Dermis blood vessel endothelial cell (primary cell): ENCODE measurements around the gene SLC2A11. TPM values are rescaled to one million over a fixed set of nuclear protein-coding genes. Genes with fewer than 3 reads are reported as not detected.
A peak's percentile ranks its signal among the peaks of the same experiment; 100 is the strongest.
"Not testable (repeated sequence)": the region's sequence is repeated elsewhere in the genome, so short reads cannot be mapped to it uniquely, and the experiment has no call there.

ENCODE experiments used
- DNase-seq: peaks from one replicate; pipeline ENCODE4 v3.0.0; 2010
- total RNA-seq: library from RNA; depleted of rRNA; stranded (reverse); fragments of >200 nt; gene quantifications from 2 replicates; pipeline ENCODE4 v1.2.3, GENCODE V29; 2014

The SLC2A11 gene
- total RNA-seq, 1 donor from 2014 or later = 6.0 TPM

DNA sequence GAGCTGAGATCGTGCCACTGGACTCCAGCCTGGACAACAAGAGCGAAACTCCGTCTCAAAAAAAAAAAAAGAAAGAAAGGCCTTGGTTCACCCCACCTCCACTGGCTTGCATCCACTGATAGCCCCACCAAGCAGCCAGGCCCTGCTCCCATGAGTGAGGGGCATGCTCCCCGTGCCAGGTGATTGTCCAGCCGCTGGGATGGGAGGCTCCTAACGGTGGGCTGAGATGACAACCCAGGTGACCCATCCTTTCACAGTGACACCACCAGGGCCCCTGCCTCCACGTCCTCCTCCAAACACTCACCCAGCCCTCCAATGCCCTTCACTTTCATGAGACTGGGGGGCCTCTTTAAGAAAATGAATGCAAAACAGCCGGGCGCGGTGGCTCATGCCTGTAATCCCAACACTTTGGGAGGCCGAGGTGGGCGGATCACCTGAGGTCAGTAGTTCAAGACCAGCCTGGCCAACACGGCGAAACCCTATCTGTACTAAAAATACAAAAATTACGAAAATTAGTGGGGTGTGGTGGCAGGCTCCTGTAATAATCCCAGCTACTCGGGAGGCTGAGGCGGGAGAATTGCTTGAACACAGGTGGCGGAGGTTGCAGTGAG, 10.3 kb upstream of the SLC2A11 start:
- DNase-seq = no peak

DNA sequence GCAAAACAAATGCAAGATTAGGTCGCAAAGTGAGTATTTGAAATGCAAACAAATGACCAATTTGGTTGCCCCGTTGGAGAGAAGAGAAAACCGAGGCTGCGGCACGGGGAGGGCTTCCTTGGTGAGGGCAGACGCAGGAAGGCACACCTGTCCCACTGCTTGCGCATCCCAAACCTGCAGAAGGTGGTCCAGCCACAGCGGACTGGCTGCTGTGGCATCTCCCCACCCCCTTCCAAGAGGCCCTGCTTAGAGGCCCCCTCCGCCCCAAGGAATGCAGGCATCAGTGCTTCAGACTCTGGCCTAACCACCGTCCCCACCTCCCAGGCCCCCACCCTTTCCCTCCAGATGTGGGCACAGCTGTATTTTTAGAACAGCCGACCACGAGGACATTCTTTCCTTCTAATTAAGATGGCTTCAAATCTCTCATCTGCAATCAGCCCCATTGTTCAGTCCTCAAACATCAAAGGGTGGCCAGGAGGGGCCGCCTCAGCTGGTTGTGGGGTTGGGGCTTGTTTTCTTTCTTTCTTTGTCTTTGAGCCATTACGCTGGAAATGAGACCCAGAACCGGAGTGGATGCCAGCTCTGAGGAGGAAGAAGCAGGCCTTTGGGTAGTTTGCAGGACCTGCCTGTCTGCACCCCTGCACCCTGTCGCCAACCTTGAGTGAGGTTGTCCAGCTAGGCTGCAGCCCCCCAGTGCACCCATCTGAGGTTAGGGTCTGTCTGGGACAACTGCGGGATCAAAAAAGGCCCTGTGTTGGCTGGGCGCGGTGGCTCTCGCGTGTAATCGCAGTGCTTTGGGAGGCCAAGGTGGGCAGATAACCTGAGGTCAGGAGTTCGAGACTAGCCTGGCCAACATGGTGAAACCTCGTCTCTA, 9.4 kb upstream of the SLC2A11 start:
- DNase-seq = no peak

DNA sequence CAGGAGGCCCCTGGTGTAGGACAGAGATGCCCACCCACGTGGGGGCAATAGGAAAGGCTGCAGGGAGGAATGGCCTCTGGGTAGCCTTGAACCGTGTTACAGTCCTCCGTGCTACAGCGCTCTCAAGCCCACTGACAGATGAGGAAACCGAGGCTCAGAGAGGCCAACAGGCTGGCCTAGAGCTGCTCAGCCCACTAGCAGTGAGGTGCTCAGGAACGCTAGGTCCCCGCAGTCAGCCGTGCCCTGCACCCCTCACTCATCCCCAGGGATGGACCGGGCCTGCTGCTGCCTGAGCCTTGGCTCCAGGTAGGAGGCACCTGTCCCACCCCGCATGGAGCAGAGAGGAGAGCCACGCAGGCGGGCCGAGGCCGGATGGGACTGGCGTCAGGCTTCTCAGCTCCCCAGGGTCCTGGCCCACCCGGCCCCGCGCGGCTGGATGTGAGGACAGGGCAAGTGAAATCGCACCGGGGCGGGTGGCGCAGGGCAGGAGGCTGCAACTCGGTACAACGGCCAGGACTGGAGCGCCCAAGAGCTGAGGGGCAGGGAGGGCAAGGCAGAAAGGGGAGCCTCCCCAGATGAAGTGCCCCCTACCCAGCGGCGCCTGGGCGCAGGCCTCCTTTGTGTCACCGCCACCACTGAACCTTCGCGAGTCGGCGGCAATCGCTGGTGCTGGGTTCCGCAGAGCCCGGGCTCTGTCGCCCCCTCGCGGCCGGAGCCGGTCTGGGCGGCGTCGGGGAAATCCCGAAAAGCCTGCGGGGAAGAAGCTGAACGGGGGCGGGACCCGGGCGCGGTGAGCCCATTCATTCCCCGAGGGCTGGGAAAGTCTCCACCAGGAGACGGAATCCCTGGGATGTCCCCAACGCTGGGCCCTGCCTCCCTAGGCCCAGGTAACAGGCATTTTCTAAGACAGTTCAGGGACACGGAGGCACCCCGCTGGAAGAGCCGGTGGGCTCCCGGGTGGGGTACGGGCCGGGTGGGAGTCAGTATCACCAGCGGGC, 8.4 kb upstream of the SLC2A11 start:
- peak; percentile 79 for DNase-seq

DNA sequence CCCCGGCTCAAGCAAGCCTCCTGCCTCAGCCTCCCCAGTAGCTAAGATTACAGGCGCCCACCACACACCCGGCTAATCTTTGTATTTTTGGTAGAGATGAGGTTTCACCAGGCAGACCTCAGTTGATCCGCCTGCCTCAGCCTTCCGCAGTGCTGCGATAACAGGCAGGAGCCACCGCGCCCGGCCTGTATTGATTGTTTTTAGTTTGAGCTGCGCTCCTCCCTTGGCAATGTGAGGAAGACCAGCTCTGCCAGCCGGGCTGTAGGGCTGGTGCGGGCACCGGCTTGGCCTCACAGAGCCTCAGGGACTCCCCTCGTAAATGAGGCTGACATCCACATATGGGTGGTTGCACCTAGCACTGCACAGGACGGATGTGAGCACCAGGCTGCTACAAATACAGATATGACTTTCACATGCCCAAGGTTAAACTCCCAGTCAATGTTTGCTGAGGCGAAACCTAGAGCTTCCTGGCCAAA, 7.5 kb upstream of the SLC2A11 start:
- no peak for DNase-seq

DNA sequence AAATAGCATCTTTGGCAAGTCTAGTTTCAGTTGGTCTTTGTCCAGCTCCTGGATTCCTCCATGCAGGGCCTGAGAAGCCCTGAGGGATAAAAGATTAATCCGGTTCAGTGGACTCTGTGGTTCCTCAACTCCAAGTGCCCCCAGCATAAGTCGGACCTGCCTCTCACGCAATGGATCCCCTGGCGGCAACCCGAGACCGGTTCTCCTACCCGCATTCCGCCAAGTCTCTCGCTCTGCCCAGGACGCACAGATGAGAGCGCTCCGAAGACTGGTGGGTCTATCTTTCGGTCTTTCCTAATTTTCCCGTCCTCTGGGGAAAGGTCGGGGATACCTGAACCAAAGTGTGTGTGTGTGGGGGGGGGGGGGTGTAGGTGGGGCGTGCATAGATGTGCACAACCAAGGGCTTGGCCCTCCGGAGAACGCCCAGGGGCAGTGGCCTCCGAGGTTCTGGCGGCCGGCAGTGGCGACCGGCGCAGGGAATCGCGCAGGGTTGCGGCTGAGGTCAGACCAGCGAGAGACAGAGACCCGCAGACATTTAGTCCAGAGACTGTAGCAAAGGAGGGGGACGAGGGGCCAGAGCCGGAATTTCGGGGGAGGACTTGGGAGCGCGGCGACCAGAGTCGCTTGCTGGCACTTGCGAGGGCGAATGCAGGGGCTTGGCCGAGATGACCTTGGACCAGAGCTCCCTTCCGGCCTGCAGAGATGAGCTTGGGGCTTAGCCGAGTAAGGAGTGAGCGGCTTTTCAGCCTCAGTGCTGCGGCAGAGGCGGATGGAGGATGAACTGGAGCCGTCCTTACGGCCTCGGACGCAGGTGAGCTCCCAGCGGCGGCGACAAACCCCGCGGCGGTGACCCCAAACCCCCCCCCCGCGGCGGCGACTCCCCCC, 712 bp upstream of the SLC2A11 start:
- DNase-seq = peak; percentile 19

DNA sequence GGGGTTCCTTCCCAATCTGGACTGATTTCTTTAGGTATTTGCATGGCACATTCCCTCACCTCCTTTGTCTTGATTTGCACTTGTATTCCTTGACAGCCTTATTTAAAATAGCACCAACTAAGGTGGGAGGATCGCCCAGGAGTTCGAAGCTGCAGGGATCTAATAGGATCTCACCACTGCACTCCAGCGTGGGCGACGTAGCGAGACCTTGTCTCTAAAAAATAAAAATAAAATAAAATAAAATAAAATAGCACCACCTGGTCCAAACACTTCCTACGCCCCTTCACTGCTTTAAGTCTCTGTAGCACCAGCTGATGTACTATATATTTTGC, 775 bp downstream of the SLC2A11 start:
- no peak for DNase-seq

DNA sequence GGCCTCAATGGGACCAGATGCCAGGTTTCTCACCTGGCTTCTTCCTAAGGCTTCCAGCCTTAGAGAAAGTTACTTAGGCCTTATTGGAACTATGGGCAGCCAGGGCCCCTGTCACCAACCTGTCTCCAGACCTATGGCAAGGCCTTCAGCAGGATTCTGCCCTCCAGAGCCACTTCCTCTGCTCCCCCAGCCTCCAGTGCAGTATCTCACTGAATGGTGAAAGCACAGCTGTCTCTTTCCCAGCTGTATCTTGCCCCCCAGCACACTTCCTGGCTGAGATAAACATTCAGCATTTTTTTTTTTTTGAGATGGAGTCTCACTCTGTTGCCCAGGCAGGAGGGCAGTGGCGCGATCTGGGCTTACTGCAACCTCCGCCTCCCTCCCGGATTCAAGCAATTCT, 1.5 kb downstream of the SLC2A11 start:
- no peak for DNase-seq

DNA sequence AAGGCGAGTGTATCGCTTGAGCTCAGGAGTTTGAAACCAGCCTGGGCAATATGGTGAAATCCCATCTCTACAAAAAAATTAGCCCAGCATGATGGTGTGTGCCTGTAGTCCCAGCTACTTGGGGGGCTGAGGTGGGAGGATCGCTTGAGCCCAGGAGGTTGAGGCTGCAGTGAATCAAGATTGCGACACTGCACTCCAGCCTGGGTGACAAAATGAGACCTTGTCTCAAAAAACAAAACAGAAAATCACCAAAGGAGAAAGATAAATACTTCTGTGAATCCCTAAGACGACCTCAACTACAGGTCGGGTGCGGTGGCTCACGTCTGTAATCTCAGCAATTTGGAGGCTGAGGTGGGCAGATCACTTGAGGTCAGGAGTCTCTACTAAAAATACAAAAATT, 2.5 kb downstream of the SLC2A11 start:
- not testable (repeated sequence) for DNase-seq

DNA sequence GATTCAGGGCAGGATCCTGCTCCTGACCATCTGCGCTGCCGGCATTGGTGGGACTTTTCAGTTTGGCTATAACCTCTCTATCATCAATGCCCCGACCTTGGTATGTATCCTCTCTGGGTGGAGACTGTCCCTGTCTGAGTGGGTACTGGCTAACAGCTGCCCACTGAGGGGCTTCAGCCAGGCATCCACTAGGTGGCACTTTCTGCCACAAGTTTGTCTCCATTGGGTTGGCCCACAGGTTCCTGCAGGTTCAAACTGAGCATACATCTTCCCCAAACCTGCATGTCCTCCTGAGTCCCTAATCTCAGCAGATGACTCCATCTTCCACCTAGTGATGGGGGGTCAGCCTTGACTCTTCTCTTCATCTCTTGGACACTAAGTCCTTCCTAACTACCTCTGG, 4.4 kb downstream of the SLC2A11 start:
- DNase-seq = peak; percentile 78

DNA sequence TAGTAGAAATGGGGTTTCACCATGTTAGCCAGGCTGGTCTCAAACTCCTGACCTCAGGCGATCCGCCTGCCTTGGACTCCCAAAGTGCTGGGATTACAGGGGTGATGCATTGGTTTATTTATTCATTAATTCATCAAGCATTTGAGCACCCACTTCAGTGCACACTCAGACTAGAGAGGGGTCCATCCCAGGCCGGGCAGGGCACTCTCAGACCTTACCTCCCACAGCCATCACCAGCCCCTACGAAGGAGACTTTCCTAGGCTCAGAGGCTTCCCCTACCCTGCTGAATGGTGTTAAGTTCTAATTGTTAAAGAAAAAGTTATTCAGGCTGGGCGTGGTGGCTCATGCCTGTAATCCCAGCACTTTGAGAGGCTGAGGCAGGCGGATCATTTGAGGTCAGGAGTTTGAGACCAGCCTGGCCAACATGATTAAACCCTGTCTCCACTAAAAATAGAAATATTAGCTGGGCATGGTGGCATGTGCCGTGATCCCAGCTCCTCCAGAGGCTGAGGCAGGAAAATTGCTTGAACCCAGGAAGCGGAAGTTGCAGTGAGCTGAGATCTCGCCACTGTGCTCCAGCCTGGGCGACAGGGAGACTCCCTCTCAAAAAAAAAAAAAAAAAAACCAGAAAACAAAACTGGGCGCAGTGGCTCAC, 7.0 kb downstream of the SLC2A11 start:
- not testable (repeated sequence) for DNase-seq

DNA sequence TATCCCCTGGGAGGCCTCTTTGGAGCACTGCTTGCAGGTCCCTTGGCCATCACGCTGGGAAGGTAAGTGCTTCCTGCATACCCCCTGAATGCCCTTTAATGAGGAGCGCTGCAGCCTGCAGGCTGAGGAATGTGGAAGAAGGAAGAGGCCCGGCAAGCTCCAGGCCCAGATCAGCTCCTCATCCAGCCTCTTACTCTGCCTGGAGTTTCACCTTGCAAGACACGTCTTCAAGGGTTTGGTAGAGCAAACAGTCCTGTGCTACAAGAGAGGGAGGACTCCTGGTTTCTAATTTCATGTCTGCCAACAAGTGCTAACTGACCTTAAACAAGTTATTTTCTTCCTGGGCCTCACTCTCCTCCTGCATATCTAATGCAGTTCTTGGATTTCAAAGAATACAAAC, 10.9 kb downstream of the SLC2A11 start:
- DNase-seq = no peak

DNA sequence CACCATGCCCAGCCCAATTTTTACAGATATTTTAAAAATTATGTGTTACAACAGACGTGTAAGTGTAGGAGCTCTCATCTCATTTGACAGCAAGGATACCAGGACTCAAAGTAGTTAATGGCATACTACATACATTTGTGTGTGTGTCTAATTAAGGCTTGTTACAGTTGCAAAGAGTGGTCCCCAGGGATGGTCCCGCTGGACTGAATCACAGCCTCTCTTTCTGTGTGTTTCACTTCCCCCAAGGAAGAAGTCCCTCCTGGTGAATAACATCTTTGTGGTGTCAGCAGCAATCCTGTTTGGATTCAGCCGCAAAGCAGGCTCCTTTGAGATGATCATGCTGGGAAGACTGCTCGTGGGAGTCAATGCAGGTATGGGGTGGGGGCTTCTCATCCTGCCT, 17.2 kb downstream of the SLC2A11 start:
- no peak for DNase-seq

DNA sequence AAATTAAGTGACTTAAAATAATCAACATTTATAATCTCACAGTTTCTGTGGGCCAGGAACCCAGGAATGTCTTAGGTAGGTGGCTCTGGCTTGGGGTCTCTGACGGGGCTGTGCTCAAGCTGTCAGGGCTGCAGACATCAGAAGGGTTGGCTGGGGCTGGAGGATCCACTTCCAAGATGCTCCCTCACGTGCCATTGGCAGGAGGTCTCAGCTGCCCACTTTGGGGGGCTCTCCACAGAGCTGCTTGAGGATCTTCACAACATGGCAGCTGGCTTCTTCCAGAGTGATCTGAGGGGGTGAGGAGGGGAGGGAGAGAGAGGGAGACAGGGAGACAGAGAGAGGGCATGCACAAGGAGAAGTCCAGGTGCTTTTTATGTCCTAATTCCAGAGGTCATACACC, 18.1 kb downstream of the SLC2A11 start:
- no peak for DNase-seq

DNA sequence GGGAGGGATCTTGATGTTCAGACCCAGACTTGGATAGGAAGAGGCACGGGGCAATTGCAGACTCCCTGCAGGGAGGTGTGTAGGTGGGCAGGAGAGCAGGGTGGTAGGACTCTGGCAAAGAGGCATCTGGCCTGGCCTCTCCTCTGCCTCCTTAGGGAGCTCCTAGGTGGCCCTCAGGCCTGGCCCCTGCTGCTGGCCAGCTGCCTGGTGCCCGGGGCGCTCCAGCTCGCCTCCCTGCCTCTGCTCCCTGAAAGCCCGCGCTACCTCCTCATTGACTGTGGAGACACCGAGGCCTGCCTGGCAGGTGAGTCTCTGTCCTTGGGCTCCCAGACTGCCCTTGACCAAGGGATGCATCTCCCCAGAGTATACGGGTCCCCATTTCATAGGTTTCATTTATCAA, 19.9 kb downstream of the SLC2A11 start:
- DNase-seq = no peak

DNA sequence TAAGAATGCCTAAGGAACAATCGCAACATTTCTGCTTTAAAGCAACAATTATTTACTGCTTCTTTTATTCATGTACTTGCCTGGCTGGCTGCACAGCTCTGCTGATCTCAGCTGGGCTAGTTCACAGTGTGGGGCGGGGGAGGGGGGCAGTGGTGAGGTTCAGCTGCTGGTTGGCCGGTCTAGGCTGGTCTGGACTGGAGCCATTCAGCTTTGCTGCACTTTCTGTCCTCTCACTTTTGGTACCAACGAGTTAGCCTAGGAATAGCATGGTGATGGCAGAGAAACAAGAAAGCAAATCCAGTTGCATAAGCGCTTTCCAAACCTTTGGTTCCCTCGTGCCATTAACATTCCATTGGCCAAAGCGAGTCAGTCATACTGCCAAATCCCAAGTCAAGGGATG, 20.5 kb downstream of the SLC2A11 start:
- no peak for DNase-seq

DNA sequence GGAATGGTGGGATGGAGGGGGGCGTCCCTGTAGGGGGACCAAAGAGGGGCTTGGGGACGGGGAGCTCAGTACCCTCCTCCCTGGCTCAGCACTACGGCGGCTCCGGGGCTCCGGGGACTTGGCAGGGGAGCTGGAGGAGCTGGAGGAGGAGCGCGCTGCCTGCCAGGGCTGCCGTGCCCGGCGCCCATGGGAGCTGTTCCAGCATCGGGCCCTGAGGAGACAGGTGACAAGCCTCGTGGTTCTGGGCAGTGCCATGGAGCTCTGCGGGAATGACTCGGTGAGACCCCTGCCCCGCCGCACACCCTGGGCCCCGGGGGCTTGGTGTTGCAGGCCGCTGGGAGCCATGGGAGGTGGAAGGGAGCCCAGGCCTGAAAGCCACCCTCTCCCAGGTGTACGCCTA, 24.7 kb downstream of the SLC2A11 start:
- DNase-seq = no peak

DNA sequence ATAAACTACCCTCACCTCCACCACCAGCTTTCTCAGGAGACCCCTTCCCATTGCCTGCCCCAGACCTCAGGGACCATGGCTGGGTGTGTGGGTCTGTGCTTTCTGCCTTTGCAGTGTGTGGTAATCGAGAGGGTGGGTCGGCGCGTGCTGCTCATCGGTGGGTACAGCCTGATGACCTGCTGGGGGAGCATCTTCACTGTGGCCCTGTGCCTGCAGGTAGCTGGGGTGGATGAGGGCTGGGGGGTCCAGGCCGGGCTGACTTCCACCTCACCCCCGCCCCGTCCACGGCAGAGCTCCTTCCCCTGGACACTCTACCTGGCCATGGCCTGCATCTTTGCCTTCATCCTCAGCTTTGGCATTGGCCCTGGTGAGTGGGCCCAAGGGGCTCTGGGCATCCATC, 26.0 kb downstream of the SLC2A11 start:
- no peak for DNase-seq

DNA sequence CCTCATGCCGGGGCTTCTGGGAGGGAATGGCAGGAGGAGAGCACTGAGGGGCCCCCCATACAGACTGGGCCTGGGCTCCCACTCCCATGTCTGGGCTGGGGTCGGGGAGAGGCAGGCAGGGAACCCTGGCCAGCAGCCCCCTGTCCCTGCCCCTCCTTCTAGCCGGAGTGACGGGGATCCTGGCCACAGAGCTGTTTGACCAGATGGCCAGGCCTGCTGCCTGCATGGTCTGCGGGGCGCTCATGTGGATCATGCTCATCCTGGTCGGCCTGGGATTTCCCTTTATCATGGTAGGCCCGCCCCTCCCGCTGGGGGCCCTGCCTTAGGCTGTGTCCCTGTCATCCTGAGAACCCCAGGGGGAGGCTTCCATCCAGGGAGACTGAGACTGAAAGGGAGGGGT, 26.5 kb downstream of the SLC2A11 start:
- DNase-seq = no peak

DNA sequence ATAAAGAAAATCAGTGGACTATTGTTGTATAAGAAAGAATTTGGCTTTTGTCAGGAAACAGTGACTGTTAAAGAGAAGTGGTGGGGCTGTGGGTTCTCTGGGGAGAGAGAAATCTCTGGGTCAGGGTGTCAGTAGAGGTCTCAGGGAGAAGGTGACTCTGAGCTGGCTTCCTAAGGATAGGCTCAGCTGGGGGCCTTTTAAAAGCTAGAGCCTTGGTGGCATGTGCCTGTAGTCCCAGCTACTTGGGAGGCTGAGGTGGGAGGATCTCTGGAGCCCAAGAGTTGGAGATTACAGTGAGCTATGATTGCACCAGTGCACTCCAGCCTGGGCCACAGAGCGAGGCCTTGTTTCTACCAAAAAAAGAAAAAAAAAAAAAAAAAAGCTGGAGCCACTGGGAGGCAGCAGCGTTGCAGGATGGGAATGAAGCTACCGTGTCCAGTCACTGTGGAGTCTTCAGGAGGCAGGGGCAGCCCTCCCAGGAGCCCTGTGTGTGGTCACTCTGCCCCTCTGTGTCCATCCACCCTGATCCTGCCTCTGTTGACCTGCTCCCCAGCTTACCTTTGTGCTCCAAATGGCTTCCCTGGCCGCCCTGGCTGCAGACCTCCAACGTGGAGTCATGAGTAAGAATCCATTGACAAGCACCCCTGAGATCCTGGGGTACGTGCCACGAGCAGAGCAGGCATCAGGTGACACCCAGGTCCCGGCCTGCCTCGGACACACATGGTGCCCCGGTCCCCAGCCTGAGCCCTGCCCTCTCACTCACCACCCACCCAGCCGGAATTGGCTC, 31.1 kb downstream of the SLC2A11 start:
- DNase-seq = peak; percentile 32

DNA sequence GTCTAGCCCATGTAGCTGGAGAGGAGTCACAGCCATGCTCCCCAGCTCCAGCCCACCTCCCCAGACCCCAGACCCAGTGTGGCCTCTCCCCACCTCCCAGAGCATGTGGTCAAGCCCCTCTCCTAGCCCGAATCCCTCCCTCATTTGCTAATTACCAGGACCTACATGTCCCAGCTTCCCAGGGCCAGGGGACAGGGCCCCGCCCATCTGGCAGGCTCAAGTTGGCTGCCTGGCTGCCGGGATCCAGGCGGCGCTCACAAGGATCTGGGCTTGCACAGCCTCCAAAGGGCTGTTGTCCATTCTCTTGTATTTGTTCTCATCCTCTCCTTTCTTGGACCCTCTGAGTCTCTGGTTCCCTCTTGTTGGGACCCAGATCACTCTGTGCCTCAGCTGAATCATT, 31.9 kb downstream of the SLC2A11 start:
- DNase-seq = no peak

DNA sequence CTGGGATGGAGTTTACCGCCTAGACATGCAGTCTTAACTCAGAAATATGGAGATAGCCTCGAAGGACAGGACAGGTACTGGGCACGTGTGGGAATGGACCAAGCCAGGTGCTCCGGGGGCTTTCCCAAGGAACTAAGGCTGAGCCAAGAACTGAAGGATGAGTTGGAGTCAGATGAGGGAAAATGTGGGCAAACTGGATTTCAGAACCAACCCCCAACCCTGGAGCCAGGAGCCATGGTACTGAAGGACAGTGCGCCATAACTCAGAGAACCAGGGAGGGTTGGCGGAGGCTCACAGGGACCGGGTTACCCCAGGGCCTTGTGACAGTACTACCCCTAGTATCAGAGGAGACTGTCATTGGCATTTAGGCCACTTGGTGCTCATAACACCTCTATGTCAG, 34.1 kb downstream of the SLC2A11 start:
- DNase-seq = no peak
